Medulla oblongata (tissue), 1 donor: ENCODE results near the gene KRT85.
"Not testable (repeated sequence)": the region's sequence is repeated elsewhere in the genome, so short reads cannot be mapped to it uniquely, and the experiment has no call there.

Experiments
- DNase-seq: peaks from one replicate; pipeline ENCODE4 v3.0.0-alpha.2; 2015; ENCODE audit errors: extremely low spot score

KRT85 gene

GRCh38 chr12:52366738-52367485, at the start of gene KRT85:
TSS of gene KRT85 (minus strand) at chr12:52367481. CDS start at chr12:52367405, 76 bp downstream.
- no peak for DNase-seq

GRCh38 chr12:52416795-52417194, 49.5 kb upstream of the KRT85 start:
- DNase-seq, result no peak

- peak; percentile 5 for DNase-seq
These were observed 48.8 kb upstream of the KRT85 start for GRCh38 chr12:52415870-52416750.

GRCh38 chr12:52414936-52415335, 47.7 kb upstream of the KRT85 start:
- DNase-seq, result no peak

GRCh38 chr12:52413782-52414345, 46.6 kb upstream of the KRT85 start:
- no peak for DNase-seq

GRCh38 chr12:52413202-52413601, 45.9 kb upstream of the KRT85 start:
- no peak for DNase-seq

- no peak for DNase-seq
These were observed 44.5 kb upstream of the KRT85 start for GRCh38 chr12:52411815-52412214.

- DNase-seq, result not testable (repeated sequence)
These were observed 43.4 kb upstream of the KRT85 start for GRCh38 chr12:52410589-52411248.

- no peak for DNase-seq
These were observed 40.6 kb upstream of the KRT85 start for GRCh38 chr12:52407918-52408317.

GRCh38 chr12:52405922-52406385, 38.7 kb upstream of the KRT85 start, which contains the start of gene KRT82:
TSS of gene KRT82 (minus strand) at chr12:52406335. CDS start at chr12:52406277, 58 bp downstream.
- no peak for DNase-seq

GRCh38 chr12:52404951-52405350, 37.7 kb upstream of the KRT85 start:
- DNase-seq, result no peak

- no peak for DNase-seq
These were observed 36.3 kb upstream of the KRT85 start for GRCh38 chr12:52403561-52403960.

- DNase-seq, result no peak
These were observed 35.7 kb upstream of the KRT85 start for GRCh38 chr12:52402873-52403540.

- DNase-seq, result no peak
These were observed 35.1 kb upstream of the KRT85 start for GRCh38 chr12:52402377-52402776.

- DNase-seq, result no peak
These were observed 34.6 kb upstream of the KRT85 start for GRCh38 chr12:52401926-52402325.

GRCh38 chr12:52401526-52401925, 34.2 kb upstream of the KRT85 start:
- DNase-seq, result no peak

- DNase-seq, result no peak
These were observed 33.6 kb upstream of the KRT85 start for GRCh38 chr12:52400906-52401305.

GRCh38 chr12:52399756-52400155, 32.5 kb upstream of the KRT85 start:
- DNase-seq, result no peak

GRCh38 chr12:52398176-52398575, 30.9 kb upstream of the KRT85 start:
- DNase-seq, result no peak

- no peak for DNase-seq
These were observed 29.4 kb upstream of the KRT85 start for GRCh38 chr12:52396656-52397055.

- DNase-seq, result no peak
These were observed 28.6 kb upstream of the KRT85 start for GRCh38 chr12:52395761-52396434.
